Activated CD4-positive, alpha-beta T cell treated with anti-CD3 and anti-CD28 coated beads, Interleukin-2, amount 10 ng/mL, durations not matched to agents 7 days and 5 days (primary cell): ENCODE results near the gene USP28. TPM values are rescaled to one million over a fixed set of nuclear protein-coding genes. Genes with fewer than 3 reads are reported as not detected.
"Not testable (repeated sequence)": the region's sequence is repeated elsewhere in the genome, so short reads cannot be mapped to it uniquely, and the experiment has no call there.

Source experiments
- CTCF ChIA-PET: fragments of 350-600 bp; sonication (Branson Sonifier 250); formaldehyde crosslinking; loops from one replicate; lab custom pipeline; 2021; ENCODE audit warnings: antibody characterized with exemption; lab: Charles Lee
- POLR2A ChIA-PET: fragments of 350-600 bp; sonication (Branson Sonifier 250); formaldehyde crosslinking; loops from one replicate; lab custom pipeline; 2021; ENCODE audit warnings: antibody characterized with exemption; lab: Charles Lee
- DNase-seq: peaks from one replicate; pipeline ENCODE4 v3.0.0-alpha.2; 2020
- H3K27ac Mint-ChIP-seq: one replicate; pipeline ENCODE4 v1.8.0; 2021; ENCODE audit warnings: mild to moderate bottlenecking, moderate library complexity, mixed read lengths
- H3K27me3 Mint-ChIP-seq: one replicate; pipeline ENCODE4 v1.8.0; 2021; ENCODE audit warnings: mixed read lengths
- H3K36me3 Mint-ChIP-seq: one replicate; pipeline ENCODE4 v1.8.0; 2021; ENCODE audit warnings: low read depth, mixed read lengths
- H3K4me1 Mint-ChIP-seq: one replicate; pipeline ENCODE4 v1.8.0; 2021; ENCODE audit warnings: mixed read lengths
- H3K4me3 Mint-ChIP-seq: one replicate; pipeline ENCODE4 v1.8.0; 2021; ENCODE audit warnings: mild to moderate bottlenecking, moderate library complexity, mixed read lengths
- H3K9me3 Mint-ChIP-seq: one replicate; pipeline ENCODE4 v1.8.0; 2021; ENCODE audit warnings: mixed read lengths
- total RNA-seq, 2 experiments: library from RNA; stranded (reverse); gene quantifications; one replicate each; pipeline ENCODE4 v1.2.3, GENCODE V29; 2021

Gene USP28, protein sequence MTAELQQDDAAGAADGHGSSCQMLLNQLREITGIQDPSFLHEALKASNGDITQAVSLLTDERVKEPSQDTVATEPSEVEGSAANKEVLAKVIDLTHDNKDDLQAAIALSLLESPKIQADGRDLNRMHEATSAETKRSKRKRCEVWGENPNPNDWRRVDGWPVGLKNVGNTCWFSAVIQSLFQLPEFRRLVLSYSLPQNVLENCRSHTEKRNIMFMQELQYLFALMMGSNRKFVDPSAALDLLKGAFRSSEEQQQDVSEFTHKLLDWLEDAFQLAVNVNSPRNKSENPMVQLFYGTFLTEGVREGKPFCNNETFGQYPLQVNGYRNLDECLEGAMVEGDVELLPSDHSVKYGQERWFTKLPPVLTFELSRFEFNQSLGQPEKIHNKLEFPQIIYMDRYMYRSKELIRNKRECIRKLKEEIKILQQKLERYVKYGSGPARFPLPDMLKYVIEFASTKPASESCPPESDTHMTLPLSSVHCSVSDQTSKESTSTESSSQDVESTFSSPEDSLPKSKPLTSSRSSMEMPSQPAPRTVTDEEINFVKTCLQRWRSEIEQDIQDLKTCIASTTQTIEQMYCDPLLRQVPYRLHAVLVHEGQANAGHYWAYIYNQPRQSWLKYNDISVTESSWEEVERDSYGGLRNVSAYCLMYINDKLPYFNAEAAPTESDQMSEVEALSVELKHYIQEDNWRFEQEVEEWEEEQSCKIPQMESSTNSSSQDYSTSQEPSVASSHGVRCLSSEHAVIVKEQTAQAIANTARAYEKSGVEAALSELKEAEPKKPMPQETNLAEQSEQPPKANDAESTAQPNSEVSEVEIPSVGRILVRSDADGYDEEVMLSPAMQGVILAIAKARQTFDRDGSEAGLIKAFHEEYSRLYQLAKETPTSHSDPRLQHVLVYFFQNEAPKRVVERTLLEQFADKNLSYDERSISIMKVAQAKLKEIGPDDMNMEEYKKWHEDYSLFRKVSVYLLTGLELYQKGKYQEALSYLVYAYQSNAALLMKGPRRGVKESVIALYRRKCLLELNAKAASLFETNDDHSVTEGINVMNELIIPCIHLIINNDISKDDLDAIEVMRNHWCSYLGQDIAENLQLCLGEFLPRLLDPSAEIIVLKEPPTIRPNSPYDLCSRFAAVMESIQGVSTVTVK
- total RNA-seq, result 10 to 100 TPM; 36.7 to 36.9 TPM

DNA sequence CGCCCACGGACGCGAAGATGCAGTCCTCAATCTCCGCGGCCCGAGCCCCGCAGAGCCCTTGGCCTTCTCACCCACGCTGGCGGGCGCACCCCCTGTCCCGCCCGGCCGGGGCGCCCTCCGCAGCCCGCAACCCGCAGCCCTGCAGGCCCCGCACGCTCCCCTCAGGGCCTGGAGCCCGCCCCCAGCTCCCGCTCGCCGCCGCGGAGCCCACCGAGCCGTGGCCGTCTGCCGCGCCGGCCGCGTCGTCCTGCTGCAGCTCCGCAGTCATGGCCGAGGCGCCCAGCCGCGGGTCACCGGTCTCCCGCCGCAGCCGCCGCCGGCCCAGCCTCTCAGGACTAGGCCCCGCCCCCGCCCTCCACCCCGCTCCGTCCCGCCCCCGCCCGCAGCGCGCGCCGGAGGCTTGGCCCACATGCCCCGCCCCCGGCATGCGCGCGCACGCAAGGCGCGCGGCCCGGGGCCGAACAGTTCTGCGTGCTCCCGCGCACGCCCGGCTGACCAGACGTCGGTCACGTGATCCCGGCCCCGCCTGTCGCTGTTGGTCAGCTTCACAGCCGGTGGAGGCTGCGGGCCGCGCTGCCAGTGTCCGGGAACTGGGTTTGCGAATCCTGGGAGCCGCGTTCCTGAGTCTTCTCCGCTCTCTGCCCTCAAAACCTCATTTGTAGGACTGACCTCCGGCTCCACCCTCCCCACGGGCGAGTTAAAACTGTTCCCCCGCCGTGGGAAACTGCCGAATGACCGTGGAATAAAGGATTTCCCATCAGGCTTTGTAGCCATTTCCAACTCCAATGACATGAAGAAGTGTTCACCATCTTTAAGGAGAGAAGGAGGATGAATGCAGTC, at the start of gene USP28:
Gene USP28 (minus strand): TSS at position 339 of the 840 bp plus-strand sequence. CDS start 71 bp downstream, at position 268.
- H3K9me3 Mint-ChIP-seq, result peaks cover 7% of the 10 kb centered on the region
- peaks cover 52% of the 10 kb centered on the region for H3K4me1 Mint-ChIP-seq
- peaks cover 16% of the 10 kb centered on the region for H3K36me3 Mint-ChIP-seq
- POLR2A ChIA-PET, result no interaction called here
- CTCF ChIA-PET, result interaction anchor here (0.6 to 1.7 kb wide), 5 partner anchors 16 to 294 kb away, joined by 3 to 5 read pairs (median 3); no protein-coding TSS in a partner anchor
- peak; percentile 78 for DNase-seq
- peak within 1 kb of the TSS; percentile 99 for H3K27ac Mint-ChIP-seq
- H3K4me3 Mint-ChIP-seq, result peak within 1 kb of the TSS; percentile 97
- no peaks in the 10 kb centered on the region for H3K27me3 Mint-ChIP-seq

DNA sequence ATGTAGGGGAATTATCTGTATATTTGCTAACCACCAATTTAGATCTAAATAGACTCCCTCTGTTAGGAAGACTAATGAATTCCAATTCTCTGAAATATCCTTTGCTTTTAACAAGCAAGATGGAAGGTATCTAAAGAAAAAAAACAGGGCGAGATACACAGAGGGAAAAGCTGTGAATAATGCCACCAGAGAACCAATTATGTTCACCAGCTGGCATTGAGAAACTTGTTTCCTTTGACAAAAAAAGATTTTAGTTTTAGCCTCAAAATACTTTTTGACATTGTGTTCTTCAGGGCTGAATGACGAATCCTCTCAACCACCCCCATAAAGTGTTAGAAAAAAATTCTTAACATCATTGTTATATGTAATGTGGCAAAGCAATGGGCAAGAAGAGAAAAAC, 48.2 kb upstream of the USP28 start:
- DNase-seq, result no peak
- Mint-ChIP-seq H3K27ac (no peak overlapping the region), H3K9me3 (no peaks in the 10 kb centered on the region), H3K36me3 (no peaks in the 10 kb centered on the region), H3K4me1 (no peaks in the 10 kb centered on the region), H3K27me3 (peaks cover 6% of the 10 kb centered on the region), H3K4me3 (no peak overlapping the region)
- CTCF ChIA-PET, result no interaction called here
- POLR2A ChIA-PET, result no interaction called here

DNA sequence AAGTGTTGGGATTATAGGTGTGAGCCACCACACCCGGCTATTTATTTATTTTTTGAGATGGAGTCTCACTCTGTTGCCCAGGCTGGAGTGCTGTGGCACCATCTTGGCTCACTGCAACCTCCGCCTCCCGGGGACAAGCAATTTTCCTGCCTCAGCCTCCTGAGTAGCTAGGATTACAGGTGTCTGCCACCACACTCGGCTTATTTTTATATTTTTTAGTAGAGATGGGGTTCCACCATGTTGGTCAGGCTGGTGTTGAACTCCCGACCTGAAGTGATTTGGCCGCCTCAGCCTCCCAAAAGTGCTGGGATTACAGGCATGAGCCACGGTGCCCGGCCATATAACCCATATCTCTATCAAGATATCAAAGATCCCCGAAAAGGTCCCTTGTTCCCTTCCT, 36.1 kb upstream of the USP28 start:
- H3K4me1 Mint-ChIP-seq, H3K4me3 Mint-ChIP-seq, H3K27ac Mint-ChIP-seq, POLR2A ChIA-PET, DNase-seq, H3K9me3 Mint-ChIP-seq, H3K36me3 Mint-ChIP-seq, CTCF ChIA-PET: not testable (repeated sequence)
- H3K27me3 Mint-ChIP-seq, result peaks cover 14% of the 10 kb centered on the region

DNA sequence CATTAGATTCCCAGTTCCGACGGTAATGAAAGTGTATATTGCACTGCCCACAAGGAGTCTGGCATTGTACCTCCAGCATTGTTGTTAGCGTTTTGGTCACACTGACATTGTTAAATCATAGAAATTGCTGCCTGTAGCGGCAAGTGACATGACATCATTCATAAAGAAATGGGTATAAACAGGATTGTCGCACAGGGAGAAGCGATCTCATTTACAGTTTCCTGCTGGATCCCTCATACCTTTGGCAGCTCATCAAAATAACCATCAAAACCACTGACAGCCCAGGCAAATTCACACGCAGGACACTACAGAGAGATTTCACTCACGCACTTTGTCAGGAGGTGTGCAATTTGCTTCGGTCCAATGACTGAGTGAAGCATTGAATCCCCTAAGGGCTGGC, 32.7 kb upstream of the USP28 start:
- ChIA-PET POLR2A (no interaction called here), CTCF (interaction anchor here (1.3 kb wide), 1 partner anchor 12 kb away, joined by 4 read pairs; no protein-coding TSS in a partner anchor)
- no peak for DNase-seq
- H3K27ac Mint-ChIP-seq, result no peak overlapping the region
- H3K27me3 Mint-ChIP-seq, result peaks cover 24% of the 10 kb centered on the region
- no peaks in the 10 kb centered on the region for H3K9me3 Mint-ChIP-seq
- no peak overlapping the region for H3K4me3 Mint-ChIP-seq
- no peaks in the 10 kb centered on the region for H3K4me1 Mint-ChIP-seq
- H3K36me3 Mint-ChIP-seq, result no peaks in the 10 kb centered on the region

DNA sequence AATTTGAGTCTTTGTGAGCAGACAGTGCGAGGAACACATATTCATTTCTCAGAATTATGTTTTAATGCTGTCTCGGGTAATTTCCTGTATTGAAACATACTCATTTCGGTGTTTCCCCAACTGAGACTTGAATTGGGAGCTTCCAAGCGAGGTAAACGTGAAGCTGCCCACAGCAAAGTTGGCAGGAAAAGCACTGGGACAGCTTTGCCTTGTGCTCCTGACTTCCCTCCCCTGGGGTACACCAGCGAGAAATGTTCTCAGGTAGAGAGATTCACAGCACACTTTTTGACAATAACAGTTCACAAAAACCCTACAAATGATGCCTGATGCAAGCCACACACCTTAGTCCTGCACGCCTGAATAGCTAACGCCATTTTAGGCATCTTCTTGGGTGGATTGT, 32.3 kb upstream of the USP28 start:
- Mint-ChIP-seq H3K9me3 (no peaks in the 10 kb centered on the region), H3K4me1 (no peaks in the 10 kb centered on the region), H3K36me3 (no peaks in the 10 kb centered on the region), H3K4me3 (no peak overlapping the region), H3K27me3 (peaks cover 24% of the 10 kb centered on the region), H3K27ac (no peak overlapping the region)
- CTCF ChIA-PET, result interaction anchor here (1.3 kb wide), 1 partner anchor 12 kb away, joined by 4 read pairs; no protein-coding TSS in a partner anchor
- POLR2A ChIA-PET, result no interaction called here
- DNase-seq, result no peak

DNA sequence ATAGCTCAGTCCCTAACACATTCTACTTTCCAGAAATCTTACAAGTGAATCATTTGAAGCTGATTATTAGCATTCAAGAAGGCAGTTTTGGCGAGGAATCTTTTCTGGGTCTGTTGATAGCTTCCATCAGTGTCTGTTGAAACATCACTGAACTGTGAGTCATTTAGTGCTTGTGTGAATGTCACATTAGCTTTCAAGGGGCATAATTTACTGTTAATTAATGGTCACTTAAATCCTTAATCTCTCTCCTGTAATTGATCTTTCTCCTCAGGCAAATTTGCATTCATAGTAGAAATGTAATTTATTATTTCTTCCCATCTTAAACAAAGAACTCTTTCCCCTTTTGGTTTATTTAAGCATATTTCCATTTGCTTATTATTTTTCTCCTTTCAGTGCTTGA, 31.8 kb upstream of the USP28 start:
- CTCF ChIA-PET, result no interaction called here

DNA sequence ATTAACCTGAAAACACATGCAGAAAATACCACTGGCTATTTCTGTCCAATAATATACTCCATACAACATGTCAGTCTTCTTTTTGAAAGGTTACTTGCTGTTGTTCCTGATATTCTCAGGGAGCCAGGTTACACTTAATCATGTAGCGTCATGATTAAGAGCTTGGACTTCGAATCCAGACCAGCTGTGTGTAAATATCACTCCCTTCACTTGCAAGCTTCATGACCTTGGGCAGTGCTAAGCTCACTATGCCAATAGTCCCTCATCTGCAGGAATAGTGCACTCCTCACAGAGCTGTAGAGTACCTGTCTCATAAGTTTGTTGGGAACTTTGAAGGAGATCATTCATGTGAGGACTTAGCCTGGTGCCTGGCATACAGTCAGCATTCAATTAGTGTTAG, 31.1 kb upstream of the USP28 start:
- no peak overlapping the region for H3K4me3 Mint-ChIP-seq
- H3K4me1 Mint-ChIP-seq, result no peaks in the 10 kb centered on the region
- no peaks in the 10 kb centered on the region for H3K9me3 Mint-ChIP-seq
- peaks cover 31% of the 10 kb centered on the region for H3K27me3 Mint-ChIP-seq
- no peak for DNase-seq
- CTCF ChIA-PET, result interaction anchor here (1.1 kb wide), 1 partner anchor 321 kb away, joined by 3 read pairs; no protein-coding TSS in a partner anchor
- H3K36me3 Mint-ChIP-seq, result no peaks in the 10 kb centered on the region
- POLR2A ChIA-PET, result no interaction called here
- no peak overlapping the region for H3K27ac Mint-ChIP-seq

More for the DNA sequence above, 31.8 kb upstream of the USP28 start:
- H3K4me3 Mint-ChIP-seq, result no peak overlapping the region
- H3K9me3 Mint-ChIP-seq, result no peaks in the 10 kb centered on the region
- no peak for DNase-seq
- H3K36me3 Mint-ChIP-seq, result no peaks in the 10 kb centered on the region
- no peak overlapping the region for H3K27ac Mint-ChIP-seq
- no peaks in the 10 kb centered on the region for H3K4me1 Mint-ChIP-seq
- H3K27me3 Mint-ChIP-seq, result peaks cover 29% of the 10 kb centered on the region
- POLR2A ChIA-PET, result no interaction called here

DNA sequence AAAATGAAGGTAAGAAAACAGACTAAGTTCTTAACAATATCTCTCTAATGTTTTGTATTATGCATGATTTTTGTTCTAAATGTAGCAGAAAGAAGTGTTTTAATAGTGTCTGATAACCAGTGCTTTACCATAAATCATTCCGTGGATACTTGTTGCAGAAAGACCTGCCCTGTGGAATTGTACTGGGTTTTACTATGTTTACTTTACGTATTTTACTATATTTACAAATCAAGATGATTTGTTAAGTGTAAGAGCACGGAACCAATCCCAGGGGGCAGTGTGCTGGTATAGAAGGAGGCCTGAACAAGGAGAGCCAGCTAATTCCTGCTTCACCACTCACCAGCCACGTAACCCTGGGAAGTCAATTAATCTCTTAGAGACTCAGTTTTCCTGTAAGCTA, 30.7 kb upstream of the USP28 start:
- H3K27me3 Mint-ChIP-seq, result peaks cover 31% of the 10 kb centered on the region
- CTCF ChIA-PET, result interaction anchor here (1.1 kb wide), 1 partner anchor 321 kb away, joined by 3 read pairs; no protein-coding TSS in a partner anchor
- POLR2A ChIA-PET, result no interaction called here
- H3K9me3 Mint-ChIP-seq, result no peaks in the 10 kb centered on the region
- no peaks in the 10 kb centered on the region for H3K36me3 Mint-ChIP-seq
- no peak overlapping the region for H3K4me3 Mint-ChIP-seq
- DNase-seq, result no peak
- no peak overlapping the region for H3K27ac Mint-ChIP-seq
- H3K4me1 Mint-ChIP-seq, result no peaks in the 10 kb centered on the region

DNA sequence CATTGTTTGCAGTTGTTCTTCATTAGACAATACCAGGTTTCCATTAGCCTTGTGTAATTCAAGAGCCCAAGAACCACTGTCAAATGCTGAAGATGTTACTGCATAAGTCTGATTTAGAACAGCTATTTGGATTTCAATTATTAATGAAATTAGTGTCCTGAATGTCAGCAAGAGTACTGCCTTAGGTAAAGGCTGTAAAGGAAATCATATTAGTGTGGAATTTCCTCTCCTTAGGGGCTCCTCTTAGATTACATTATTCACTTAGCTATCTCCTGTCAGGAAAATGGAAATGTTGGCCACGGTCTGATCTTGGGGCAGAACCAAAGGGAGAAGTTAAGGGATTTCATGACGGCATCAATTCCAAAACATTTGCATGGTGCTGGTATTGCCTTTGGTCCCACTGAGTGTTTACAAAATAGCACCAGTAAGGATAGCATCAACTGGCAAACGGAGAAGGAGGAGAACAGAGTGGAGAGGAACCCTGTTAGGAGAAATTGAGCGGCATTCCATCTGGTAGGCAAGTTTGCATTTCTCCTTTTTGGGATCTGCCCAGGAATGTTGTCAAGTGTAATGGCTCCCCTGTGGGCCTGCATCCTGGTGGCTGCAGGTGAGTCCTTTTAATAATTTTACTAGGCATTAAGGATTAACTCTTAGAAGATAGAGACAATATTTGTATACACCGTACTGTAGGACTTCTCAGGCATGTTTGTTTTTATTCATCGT, 29.2 kb upstream of the USP28 start, which contains the start of gene HTR3B:
Gene HTR3B (plus strand): TSS at position 418 of the 723 bp plus-strand sequence. CDS start 138 bp downstream, at position 556.
- peaks cover 30% of the 10 kb centered on the region for H3K27me3 Mint-ChIP-seq
- no peaks in the 10 kb centered on the region for H3K36me3 Mint-ChIP-seq
- H3K4me1 Mint-ChIP-seq, result no peaks in the 10 kb centered on the region
- ChIA-PET POLR2A (no interaction called here), CTCF (interaction anchor here (1.1 kb wide), 1 partner anchor 8 kb away, joined by 3 read pairs; no protein-coding TSS in a partner anchor)
- no peak within 1 kb of the TSS for H3K27ac Mint-ChIP-seq
- H3K4me3 Mint-ChIP-seq, result no peak within 1 kb of the TSS
- no peaks in the 10 kb centered on the region for H3K9me3 Mint-ChIP-seq
- DNase-seq, result no peak

DNA sequence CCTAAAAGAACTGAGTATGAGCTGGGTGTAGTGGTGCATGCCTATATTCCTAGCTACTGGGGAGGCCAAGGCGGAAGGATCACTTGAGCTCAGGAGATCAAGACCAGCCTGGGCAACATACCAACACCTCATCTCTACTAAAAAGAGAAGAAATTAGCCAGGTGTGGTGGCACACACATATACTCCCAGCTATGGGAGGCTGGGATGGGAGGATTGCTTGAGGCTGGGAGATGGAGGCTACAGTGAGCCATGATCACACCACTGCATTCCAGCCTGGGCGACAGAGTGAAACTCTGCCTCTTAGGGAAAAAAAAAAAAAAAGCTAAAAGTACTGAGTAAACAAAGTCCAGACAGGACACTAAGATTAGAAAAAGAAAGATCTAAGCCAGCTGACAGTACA, 25.8 kb upstream of the USP28 start:
- Mint-ChIP-seq H3K27ac (no peak overlapping the region), H3K4me3 (no peak overlapping the region), H3K9me3 (no peaks in the 10 kb centered on the region), H3K4me1 (no peaks in the 10 kb centered on the region), H3K27me3 (peaks cover 22% of the 10 kb centered on the region), H3K36me3 (no peaks in the 10 kb centered on the region)
- CTCF ChIA-PET, result interaction anchor here (0.6 to 0.7 kb wide), 2 partner anchors 38 to 62 kb away, joined by 3 to 4 read pairs; no protein-coding TSS in a partner anchor
- no peak for DNase-seq
- POLR2A ChIA-PET, result no interaction called here

DNA sequence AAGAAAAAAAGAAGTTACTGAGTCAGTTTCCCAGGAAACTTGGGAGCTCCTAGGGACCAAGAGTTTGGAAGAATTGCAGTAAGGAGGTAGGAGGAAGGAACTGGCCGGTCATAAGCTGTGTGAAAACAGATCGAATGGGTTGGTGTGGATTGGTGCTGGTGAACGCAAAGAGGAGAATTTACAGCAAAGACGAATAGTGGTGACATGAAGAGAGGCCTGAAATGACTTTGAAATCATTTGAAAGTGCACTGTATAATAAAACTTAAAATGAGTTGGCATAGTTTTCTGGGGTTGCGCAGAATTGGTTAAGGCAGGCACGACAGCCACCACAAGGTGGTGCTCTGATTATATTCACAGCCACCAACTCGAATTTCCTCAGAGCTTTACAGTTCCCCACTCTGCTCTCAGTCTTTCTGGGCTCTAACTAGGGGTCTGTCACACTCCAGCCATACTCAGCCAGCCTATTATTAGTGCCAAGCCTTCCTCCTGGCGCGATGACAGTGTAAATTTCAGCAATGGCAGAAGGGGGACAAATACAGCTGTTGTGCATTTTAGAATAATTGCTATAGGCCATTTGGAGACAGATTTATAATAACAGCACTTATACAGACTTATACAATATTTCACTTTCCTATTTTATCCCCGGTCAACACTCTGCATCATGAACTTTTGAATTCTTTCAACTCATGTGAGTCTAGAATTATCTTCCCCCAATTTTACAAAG, 20.9 kb upstream of the USP28 start:
- peaks cover 3% of the 10 kb centered on the region for H3K4me1 Mint-ChIP-seq
- DNase-seq, result peak; percentile 44
- H3K4me3 Mint-ChIP-seq, result no peak overlapping the region
- H3K36me3 Mint-ChIP-seq, result no peaks in the 10 kb centered on the region
- peaks cover 4% of the 10 kb centered on the region for H3K27me3 Mint-ChIP-seq
- no peak overlapping the region for H3K27ac Mint-ChIP-seq
- no peaks in the 10 kb centered on the region for H3K9me3 Mint-ChIP-seq
- ChIA-PET POLR2A (no interaction called here), CTCF (interaction anchor here (0.7 to 1.8 kb wide), 11 partner anchors 8 to 369 kb away, joined by 3 to 10 read pairs (median 4); partner anchors contain the start of gene HTR3B)
